Epithelial cell of proximal tubule (primary cell): ENCODE measurements around the gene MRM2. TPM values are rescaled to one million over a fixed set of nuclear protein-coding genes. Genes with fewer than 3 reads are reported as not detected.

ENCODE experiments used
- DNase-seq: peaks from one replicate; pipeline ENCODE4 v3.0.0-alpha.2; 2011; ENCODE audit warnings: low read depth
- H3K4me3 ChIP-seq: 2 replicates; pipeline ENCODE4 v1.5.1; 2011; ENCODE audit warnings: low read depth, mild to moderate bottlenecking, low read length
- total RNA-seq: library from RNA; depleted of rRNA; stranded (reverse); fragments of >200 nt; gene quantifications from 2 replicates; pipeline ENCODE4 v1.2.3, GENCODE V29; 2015
- TF ChIP-seq, protein P1 (sequence below): conservative IDR thresholded peaks from 2 replicates; pipeline ENCODE4 v1.5.1; 2012; ENCODE audit warnings: low read depth, mild to moderate bottlenecking, low read length

MRM2 gene
- total RNA-seq = 26.1 and 35.7 TPM in 2 replicates

- DNase-seq = no peak
- TF ChIP-seq, protein P1, sequence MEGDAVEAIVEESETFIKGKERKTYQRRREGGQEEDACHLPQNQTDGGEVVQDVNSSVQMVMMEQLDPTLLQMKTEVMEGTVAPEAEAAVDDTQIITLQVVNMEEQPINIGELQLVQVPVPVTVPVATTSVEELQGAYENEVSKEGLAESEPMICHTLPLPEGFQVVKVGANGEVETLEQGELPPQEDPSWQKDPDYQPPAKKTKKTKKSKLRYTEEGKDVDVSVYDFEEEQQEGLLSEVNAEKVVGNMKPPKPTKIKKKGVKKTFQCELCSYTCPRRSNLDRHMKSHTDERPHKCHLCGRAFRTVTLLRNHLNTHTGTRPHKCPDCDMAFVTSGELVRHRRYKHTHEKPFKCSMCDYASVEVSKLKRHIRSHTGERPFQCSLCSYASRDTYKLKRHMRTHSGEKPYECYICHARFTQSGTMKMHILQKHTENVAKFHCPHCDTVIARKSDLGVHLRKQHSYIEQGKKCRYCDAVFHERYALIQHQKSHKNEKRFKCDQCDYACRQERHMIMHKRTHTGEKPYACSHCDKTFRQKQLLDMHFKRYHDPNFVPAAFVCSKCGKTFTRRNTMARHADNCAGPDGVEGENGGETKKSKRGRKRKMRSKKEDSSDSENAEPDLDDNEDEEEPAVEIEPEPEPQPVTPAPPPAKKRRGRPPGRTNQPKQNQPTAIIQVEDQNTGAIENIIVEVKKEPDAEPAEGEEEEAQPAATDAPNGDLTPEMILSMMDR = no peak
- peak within 1 kb of the TSS; percentile 79 for H3K4me3 ChIP-seq
Measured at GRCh38 chr7:2241580-2242540, at the start of gene MRM2, which contains the start of gene NUDT1. Gene MRM2, minus strand, starts transcription at chr7:2242205. Its CDS starts 36 bp downstream, at chr7:2242169. Gene NUDT1, plus strand, starts transcription at chr7:2242226. Its CDS starts 2,349 bp downstream, at chr7:2244575.

DNA sequence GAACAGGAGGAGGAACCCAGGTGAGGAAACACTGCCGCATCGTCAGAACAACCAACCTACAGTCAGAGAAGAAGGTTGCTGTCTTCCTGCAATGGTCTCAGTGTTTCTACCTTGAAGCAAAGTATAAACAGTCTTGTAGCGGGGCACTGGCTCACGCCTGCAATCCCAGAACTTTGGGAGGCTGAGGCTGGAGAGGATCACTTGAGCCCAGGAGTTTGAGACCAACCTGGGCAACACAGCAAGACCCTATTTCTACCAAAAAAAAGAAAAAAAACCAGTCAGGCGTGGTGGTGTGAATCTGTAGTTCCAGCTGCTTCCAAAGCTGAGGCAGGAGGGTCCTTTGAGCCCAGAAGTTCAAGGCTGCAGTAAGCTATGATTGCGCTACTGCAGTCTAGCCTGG, 48.9 kb upstream of the MRM2 start:
- TF ChIP-seq, protein P1 = no peak
- H3K4me3 ChIP-seq = no peak overlapping the region
- no peak for DNase-seq

DNA sequence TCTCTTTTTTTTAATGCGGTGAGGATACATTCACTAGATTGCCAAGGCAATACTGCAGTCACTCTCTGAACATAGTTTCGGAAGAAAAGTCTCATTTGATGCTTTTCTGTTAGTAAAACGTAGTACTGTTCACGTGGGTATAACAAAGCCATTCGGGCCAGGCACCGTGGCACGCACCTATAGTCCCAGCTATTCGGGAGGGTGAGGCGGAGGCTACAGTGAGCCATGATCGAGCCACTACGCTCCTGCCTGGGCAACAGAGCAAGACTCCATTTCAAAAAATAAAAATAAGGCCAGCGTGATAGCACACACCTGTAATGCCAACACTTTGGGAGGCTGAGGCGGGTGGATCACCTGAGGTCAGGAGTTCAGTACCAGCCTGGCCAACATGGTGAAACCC, 47.6 kb upstream of the MRM2 start:
- H3K4me3 ChIP-seq = no peak overlapping the region
- no peak for DNase-seq
- TF ChIP-seq, protein P1 = no peak

GRCh38 chr7:2289111-2289586, 47.1 kb upstream of the MRM2 start:
- DNase-seq = no peak
- TF ChIP-seq, protein P1 = no peak
- H3K4me3 ChIP-seq = no peak overlapping the region

- no peak overlapping the region for H3K4me3 ChIP-seq
- DNase-seq = no peak
- TF ChIP-seq, protein P1 = no peak
Measured at GRCh38 chr7:2288503-2288902, 46.5 kb upstream of the MRM2 start.

DNA sequence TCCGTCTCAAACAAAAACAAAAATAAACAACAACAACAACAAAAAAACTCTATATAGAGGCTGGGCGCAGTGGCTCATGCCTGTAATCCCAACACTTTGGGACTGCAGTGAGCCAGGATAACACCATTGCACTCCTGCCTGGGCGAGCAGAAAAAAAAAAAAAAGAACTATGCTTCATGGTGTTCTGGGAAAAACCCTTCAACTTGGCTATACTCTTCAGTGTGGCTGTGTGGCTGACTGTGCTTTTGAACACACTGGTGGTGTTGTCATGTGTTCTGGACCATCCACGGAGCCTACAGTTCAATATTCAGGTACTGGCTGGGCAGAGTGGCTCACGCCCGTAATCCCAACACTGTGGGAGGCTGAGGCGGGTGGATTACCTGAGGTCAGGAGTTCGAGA, 45.7 kb upstream of the MRM2 start:
- no peak for DNase-seq
- H3K4me3 ChIP-seq = no peak overlapping the region
- TF ChIP-seq, protein P1 = no peak
